Fibroblast of the conjunctiva (primary cell): ENCODE results near the gene OAT.

Source experiments
- DNase-seq: peaks from one replicate; pipeline ENCODE4 v3.0.0-alpha.2; 2010; ENCODE audit warnings: low read depth

OAT gene

DNA sequence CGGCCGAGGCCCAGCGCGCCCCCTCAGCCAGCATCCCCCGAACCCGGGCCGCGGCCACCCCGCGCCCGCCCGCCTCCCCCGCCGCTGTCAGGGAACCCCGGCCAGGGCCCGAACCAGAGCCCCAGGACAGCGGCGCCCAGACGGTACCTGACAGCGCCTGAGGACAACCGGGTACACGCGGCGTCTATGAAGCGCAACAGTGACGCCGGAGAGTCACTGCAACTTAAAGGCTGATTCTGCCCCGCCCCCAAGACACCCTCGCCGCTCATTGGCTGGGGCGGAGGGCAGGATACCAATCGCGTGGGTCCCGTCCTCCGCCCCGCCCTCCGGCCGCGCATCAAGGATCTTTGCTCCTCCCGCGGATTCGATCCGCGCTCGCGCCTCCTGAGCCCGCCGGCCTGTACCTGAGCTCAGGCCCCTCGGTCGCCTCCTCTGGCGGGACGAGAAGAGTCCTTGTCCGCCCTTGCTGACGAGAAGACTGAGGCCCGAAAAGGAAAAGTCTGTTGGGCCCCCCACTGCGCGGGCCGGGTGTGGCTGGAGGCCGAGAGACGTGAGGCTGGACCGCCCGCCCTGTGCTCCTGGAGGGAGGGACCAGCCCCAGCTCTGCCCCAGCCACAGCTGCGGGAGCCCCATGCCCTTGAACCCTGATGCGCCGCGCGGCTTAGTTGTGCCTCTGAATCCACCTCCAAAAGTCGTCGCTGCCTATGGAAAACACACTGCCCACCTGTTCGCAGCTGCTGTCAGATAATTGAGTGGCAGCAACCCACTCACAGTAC, at the start of gene OAT:
Gene OAT, minus strand, starts transcription at position 198 of the 776 bp plus-strand sequence. CDS start 6,752 bp downstream, outside the sequence.
- peak; percentile 87 for DNase-seq

DNA sequence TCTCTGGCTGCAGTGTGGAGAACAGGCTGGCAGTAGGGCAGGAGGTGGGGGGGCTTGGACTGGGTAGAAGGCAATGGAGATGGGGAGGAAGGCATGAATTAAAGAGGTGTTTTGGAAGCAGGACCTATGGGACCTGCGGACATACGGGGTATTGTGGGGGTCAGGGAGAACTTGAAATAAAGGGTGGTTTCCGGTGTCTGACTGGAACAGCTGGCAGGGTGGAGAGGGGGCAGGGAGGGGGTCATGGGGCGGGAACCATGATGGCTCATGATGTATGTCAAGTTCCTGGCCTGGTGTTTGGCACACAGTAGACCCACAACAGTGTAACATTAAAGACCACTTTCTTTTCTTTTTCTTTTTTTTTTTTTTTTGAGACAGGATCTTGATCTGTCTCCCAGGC, 48.4 kb upstream of the OAT start:
- no peak for DNase-seq

DNA sequence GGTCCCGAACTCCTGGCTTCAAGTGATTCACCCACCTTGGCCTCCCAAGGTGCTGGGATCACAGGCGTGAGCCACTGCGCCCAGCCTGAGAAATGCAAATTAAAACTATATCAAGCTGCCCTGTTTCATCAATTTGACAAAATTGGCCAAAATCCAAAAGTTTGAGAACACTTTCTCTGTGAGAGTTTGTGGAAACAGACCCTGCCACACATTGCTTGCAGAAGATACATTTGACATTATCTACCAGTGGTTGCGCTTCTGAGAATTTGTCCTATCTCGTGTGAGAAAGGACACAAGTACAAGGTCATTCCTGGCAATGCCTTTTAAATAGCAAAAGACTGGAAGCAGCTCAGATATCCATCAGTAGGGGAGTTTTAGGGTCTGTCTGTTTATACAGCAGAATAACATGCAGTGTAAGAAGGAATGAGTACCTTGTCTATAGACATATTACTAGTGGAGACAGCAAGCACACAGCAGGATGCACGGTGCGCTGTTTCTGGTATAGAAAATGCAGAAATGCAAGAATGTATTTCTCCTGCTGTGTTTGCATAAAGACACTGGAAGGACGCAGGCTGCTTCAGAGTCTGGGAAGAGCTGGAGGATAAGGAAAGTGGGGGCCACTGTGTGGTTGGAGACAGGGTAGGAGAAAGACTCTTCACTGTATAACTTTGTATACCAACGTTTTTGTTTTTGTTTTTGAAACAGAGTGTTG, 47.2 kb upstream of the OAT start:
- DNase-seq: no peak

DNA sequence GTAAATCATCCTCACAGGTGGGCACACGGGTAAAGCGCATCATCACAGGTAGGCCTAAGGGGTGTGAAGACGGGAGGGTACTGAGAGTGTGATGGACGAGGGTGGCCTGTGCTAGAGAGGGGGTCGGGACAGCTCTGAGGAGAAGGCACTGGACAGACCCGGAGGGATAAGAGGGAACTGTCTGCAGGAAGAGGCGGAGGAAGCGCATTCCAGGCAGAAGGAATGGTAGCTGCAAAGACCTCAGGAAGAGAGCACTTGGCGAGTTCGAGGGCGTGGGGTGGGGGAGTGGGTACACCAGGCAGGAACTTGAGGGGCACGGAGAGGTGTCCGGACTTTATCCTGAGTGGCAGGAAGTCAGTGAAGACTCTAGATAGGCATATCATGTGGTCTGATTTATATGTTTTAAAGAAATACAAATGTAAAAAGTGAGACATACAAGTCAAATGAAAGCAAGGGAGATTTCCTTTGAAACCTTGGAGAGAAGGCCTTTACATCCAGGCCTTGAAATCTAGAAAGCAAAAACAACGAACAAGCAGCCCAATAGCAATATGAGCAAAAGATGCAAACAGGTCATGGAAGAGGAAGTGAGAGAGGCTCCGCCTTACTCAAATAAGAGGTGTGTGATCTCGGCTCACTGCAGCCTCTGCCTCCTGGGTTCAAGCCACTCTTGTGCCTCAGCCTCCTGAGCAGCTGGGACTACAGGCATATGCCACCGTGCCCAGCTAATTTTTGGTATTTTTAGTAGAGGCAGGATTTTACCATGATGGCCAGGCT, 46.5 kb upstream of the OAT start:
- no peak for DNase-seq

DNA sequence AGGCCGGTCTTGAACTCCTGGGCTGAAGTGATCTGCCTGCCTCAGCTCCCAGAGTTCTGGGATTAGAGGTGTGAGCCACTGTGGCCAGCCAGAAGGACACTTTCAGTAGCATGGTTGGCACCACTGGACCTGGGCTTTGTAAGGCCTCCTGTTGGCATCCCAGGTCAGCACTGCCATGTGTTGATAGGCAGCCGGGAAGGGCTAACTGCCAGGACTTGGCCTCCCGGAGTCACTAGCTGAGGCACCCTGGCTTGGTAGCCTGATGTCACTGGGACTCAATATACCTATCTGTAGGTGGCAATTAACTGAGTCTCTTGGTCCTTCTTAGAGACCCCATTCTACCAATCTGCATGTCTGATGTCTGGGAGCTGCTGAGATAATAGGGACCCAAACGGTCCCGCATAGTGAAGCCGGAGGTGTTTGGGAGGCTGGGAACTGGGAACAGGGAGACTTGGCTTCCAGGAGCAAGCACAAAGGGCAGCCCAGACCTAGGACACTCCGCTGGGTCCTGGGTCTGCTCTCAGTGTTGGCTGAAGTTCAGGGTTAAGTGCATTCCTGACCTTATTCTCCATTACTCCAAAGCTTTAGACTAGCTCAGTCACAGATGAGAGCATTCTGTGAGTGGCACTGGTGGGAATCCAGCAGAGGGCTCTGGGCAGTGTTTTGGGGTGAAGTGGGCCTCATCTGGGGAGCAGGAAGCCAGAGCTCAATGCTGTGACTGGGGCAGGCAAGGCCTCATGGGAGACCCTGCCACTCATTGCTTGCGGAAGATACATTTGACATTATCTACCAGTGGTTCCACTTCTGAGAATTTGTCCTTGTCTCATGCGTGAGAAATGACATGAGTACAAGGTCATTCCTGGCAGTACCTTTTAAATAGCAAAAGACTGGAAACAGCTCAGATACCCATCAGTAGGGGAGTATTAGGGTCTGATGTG, 45.6 kb upstream of the OAT start:
- DNase-seq: no peak

DNA sequence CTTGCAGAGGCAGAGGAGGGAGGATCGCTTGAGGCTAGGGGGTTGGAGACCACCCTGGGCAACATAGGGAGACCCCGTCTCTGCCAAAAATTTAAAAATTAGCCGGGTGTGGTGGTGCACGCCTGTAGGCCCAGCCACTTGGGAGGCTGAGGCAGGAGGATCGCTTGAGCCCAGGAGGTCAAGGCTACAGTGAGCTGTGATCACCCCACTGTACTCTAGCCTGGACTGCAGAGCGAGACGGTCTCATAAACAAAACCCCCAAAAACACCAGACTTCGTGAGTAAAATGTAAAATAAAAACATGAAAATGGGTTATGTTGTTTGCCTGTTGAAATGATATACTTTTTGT, 43.6 kb upstream of the OAT start:
- no peak for DNase-seq

DNA sequence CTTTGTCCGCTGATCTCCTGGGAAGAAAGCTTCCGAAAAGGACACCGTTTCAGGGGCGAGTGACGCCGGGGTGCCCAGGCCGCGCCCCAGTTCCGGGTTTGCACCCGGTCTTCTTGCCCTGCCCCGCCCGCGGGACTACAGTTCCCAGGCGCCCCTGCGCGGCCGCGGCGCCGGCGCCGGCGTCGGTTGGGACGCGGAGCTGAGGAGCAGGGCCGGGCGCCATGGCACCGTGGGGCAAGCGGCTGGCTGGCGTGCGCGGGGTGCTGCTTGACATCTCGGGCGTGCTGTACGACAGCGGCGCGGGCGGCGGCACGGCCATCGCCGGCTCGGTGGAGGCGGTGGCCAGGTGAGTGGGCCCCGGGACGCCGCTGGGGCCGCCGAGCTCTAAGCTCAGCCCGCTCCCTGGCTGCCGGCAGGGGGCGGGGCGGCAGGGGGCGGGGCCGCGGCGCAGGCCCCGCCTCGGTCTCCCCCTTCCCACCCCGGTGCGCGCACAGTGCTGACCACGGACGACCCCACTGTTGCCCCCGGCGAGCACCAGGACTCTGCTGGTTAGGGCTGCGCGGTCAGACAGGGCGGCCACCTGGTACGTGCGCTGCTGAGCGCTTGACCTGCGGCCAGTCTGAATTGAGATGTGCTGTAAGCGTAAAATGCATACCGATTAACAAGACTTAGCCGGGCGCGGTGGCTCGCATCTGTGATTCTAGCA, 43.1 kb upstream of the OAT start, which contains the start of gene LHPP:
Gene LHPP, plus strand, starts transcription at position 182 of the 706 bp plus-strand sequence. Its CDS starts 40 bp downstream, at position 222.
- peak; percentile 47 for DNase-seq

DNA sequence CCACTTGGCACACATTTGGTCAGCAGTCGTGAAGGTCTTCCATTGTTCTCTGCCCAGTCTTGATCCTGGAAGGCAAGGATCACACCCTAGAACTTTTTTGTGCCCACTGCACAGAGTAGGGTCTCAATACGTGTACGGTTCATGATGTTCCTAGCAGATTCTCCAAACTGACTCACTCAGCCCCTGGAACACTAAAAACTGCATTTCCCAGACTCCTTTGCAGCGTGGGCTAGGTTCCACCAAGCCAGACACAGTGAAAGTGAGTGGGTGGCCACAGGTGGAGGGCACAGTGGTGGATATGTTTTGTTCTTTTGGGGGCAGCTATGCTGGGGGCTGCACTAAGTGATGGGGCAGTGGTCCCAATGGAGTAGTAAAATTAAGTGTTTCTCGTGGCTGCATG, 41.4 kb upstream of the OAT start:
- DNase-seq: no peak

DNA sequence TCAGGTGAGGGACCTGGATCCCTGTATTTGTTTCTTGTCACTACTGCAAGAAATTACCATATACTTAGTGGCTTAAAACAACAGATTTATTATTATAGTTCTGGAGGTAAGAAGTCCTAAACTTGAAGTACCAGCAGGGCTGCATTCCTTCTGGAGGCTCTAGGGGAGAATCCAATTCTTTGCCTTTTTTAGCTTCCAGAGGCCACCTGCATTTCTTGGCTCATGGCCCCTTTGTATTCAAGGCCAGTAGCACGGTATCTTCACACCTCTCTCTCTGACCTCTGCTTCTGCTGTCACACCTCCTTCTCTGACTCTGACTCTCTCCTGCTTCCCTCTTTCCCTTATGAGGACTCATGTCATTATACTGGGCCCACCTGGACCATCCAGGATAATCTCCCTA, 40.7 kb upstream of the OAT start:
- no peak for DNase-seq

DNA sequence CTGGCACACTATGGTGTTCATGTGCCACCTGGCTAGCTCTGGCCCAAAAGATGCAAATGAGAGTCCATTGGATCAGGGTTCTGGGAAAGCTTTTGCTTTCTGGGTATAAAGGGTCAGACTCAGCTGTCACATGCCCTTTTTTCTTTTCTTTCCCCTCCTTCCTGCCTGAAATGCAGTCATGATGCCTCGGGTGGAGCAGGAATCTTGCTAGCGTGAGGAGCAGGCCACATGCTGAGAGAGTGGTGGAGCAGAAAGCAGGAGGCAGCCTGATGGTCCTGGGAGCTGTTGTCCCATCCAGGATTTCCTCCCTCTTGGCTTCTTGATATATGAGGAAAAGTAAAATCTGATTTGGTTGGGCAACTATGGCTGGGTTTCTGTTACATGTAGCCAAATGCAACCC, 40.2 kb upstream of the OAT start:
- DNase-seq: no peak

DNA sequence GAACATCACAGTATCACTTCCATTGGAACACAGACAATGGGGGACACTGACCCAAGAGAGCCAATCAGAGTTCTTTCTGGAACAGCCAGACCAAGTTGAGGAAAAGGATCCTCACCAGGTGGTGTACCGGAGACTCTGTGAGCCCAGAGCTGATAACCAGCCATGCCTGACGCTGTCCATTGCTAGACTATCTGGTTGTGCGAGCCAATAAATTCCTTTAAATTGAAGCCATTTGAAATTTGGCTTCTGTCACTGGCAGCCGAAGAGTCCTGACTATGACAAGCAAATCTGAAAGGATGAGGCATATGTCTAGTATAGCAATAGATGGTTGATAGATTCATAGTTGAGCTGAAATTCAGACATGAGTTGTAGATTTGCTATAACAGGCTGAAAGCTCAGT, 39.8 kb upstream of the OAT start:
- no peak for DNase-seq

DNA sequence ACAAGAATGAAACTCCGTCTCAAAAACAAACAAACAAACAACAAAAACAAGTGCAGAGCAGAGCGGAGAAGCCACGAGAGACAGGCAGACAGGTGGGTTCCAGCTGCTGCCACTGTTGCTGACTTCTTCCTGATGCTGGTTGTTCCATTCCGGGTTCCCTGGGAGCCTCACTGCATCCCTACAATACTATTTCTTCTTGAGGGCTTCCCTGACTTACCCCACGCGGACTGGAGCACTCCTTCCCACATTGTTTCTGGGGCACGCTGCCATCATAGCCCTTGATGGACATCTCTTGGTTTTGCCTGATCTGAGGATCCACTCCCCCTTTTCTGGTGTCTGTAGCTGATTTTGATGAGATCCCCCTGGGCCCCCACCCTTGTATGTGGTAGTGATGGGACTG, 36.7 kb upstream of the OAT start:
- DNase-seq: no peak

DNA sequence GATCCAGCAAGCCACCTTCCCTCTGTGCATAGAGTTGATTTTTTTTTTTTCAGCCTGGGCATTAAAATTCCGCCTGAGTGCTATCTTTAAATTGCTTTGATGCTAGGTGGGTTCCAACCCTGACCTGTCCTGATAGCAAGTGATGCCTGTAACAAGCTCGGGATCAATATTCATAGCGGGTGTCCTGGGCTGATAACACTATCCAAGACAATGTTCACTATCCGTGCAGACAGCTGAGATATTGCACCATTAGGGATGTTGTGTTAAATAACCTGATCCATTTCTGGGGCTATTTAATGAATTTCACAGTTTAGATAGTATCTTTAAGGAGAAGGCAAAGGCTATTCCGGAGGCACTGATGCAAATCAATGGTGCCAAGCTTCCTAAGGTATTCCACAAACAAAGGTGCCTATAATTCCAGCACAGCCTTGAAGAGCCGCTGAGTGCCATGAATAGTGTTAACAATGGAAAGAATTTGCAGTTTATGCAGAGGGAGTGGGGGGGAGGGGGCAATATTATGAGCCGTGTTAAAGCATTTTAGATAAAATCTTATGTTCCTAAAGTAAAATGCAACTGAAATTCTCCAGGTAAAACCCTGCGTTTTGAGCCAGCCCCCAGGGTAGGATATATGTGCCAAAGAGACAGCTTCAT, 35.4 kb upstream of the OAT start:
- DNase-seq: no peak

DNA sequence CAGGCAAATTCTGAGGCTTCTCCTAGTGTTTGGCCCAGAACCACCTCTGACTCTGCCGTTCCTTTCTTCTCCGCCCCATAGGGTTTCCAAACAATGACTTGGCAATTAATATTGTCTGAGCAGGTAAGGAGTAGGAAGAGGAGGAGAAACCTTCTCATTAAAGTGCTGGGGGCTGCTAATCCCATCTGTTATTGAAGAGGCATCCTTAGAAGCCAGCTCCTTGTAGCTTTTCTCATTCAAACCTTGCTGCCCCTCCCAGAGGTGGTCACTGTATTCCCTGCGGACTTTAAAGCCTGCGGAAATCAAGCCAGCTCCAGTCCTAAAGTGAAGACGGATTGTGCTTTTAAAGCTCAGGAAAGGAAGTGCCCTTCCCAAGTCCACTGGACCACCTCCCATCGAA, 32.6 kb upstream of the OAT start:
- DNase-seq: no peak

DNA sequence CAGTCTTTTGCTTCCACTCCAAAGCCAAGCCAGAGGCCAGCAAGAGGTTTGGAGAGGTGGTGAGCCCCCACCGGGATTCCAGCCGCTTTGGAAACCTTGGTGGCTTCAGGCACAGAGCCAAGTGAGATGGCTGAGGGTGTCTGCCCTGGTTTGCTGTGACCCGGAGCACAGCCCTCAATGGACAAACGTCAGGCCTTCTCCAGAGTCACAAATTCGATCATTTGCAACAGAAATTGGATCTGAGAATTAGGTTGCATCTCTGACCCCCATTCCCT, 32.0 kb upstream of the OAT start:
- DNase-seq: no peak

DNA sequence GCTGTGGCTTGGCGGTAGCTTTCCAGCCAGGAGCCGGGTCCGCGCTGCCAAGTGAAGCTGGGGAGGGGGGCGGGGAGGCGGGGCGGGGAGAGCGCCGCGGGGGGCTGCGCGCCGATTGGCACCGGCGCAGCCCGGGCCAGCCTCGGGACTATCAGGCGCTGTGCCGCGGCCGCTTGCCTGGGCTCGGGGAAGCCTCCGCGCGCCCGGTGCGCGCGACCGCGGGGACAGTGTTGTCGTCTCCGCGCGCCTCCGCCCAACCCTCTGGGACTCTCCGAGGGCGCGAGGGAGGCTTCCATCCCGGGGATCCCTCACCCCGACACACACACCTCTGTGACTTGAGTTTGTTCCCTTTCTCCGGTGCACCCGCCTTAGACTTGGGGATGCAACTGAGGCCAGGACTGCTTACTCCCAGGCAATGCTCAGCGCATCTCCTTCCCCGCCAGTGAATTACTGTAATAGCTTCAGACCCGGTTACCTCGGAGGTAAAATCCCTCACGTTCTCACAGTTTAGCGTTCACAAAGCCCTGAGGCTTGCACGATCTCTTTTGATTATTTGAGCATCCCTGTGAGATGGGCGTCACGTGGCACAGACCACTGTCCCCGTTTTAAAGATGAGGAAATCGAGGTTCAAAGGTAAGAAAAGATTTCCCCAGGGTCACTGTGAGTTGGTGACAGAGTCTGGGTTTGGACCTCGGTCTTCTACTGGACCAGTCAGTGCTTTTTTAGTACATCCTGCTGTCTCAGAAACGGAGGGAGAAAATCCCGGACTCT, 31.5 kb upstream of the OAT start, which contains the start of gene NKX1-2:
Gene NKX1-2, minus strand, starts transcription at position 24 of the 771 bp plus-strand sequence. CDS start 92 bp downstream, outside the sequence.
- DNase-seq: no peak

DNA sequence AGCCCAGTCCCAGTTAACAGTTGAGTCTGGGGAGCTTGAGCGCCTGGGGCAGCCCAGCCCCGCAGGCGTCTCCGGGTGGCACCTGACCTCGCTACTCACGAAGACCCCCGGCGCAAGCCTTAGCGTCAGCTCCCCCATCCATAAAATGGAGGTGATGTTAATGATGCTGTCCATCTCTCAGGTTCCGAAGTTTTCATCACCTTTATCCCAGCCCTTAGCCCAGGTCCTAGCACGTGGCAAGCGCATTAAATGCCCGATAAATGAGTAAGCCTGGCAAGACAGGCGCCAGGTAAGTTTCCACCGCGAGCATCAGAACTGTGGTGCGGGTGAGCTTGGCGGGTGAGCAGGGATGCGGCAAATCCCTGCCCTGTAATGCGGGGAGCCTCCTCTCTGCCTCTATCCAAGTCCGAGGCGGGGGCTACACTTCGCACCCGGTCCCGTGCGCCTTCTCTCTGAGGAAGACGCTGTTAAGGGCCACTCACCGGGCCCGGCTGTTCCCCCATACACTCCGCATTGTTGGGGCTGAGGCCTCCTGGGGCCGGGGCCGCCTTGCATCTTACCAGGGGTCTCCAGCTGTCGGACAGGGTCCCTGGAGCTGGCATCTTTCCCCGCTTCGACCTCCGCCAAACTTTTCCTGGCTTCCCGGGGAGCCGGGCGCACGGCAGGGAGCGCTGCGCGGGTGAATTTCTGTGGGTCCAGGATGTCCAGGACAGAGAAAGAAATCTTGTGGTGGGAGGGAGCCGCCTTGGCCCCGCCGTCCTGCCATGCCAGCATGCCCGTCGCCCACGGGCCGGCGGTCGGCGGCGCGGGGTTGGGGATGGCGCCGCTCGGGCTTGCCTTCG, 30.7 kb upstream of the OAT start:
- DNase-seq: no peak

DNA sequence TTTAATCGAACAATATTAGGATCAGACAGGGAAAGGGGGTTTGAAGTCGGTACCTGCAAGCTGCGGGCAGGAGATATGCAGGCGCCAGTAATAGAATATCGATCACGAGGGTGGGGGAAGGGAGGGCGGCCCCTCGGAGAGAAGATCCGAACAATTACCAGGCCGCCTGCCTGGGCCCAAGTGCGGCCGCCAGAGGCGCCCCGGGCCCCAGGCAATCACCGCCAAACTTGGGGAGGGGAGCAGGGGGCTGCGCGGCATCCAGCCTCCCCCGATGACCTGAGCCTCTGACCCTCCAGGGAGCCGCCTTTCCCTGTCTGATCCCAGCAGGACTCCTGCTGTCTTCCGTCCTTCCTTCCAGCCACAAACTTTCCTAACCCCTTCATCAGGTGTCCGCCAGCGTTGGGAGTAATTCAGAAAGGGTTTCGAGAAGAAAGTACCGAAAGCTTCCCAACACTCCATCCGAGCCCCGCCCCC, 30.0 kb upstream of the OAT start:
- no peak for DNase-seq
